ENCODE results near the gene TMEM39B. TPM values are rescaled to one million over a fixed set of nuclear protein-coding genes. Genes with fewer than 3 reads are reported as not detected.
"Not testable (repeated sequence)": the region's sequence is repeated elsewhere in the genome, so short reads cannot be mapped to it uniquely, and the experiment has no call there.

Gene TMEM39B
- total RNA-seq, 1 experiment from 2014 or later: 10.3 TPM

DNA sequence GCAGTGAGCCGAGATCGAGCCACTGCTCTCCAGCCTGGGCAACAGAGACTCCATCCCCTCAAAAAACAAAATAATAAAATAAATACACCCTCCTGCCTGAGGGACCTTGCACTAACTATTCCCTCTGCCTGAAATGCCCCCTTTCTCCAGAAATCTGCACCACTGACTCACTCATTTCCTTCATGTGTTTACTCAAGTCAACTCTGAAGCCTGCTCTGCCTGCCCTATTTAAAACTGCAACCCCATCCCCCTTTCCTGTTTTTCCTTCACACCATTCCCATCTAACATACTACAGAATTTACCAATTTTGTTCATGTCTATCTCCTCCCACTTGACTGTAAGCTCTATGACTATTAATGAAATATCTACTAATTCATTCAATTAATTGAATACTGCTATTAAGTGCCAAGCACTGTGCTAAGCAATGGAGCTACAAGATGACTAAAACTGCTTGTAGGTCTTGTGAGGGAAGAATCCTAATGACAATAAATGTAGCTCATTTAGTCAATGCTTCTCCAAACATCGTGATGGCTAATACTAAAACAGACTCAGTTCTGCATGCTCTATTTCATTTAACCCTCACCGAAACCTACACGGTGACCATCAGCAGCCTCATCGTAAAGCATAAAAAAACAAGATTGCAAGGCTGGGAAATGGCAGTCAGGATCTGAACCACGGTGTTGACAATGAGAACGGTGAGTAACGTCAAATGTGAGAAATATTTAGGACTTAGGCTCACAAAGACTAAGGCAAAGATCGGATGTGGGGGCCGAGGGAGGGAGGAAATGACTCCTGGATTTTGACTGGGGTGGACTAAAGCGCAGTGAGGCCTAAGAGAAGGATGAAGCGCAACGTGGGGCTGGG, 749 bp upstream of the TMEM39B start:
- no peaks in the 10 kb centered on the region for H3K9me2 ChIP-seq (replicated peaks; ENCODE audit: insufficient read depth, low read length)
- H3K4me1 ChIP-seq (ENCODE audit: low read length): peaks cover 20% of the 10 kb centered on the region
- 0 out of 2 replicates have a peak, but pooled peaks cover 4% of the 10 kb centered on the region for H4K20me1 ChIP-seq (ENCODE audit: insufficient read depth, low read depth, low read length)
- H2AFZ ChIP-seq (ENCODE audit: low read length): peak overlapping the region; percentile 83
- H3K79me2 ChIP-seq (ENCODE audit: low read length): peaks cover 22% of the 10 kb centered on the region
- H3K27me3 ChIP-seq (ENCODE audit: low read length): no peaks in the 10 kb centered on the region
- no peaks in the 10 kb centered on the region for H3K9me3 ChIP-seq (ENCODE audit: low read length)
- peak overlapping the region; percentile 79 for H3K4me2 ChIP-seq (ENCODE audit: low read depth, low read length, poor library complexity, severe bottlenecking)
- peaks cover 13% of the 10 kb centered on the region; the same call in 1 of the 2 replicates for H3K36me3 ChIP-seq (ENCODE audit: insufficient read depth, low read length)
- DNase-seq: no peak
- peak overlapping the region; percentile 85 for H3K9ac ChIP-seq (ENCODE audit: low read length)
- peak overlapping the region; percentile 78 for H3K4me3 ChIP-seq (ENCODE audit: low read length)
- peak overlapping the region; percentile 22 for H3K27ac ChIP-seq (ENCODE audit: low read length)

DNA sequence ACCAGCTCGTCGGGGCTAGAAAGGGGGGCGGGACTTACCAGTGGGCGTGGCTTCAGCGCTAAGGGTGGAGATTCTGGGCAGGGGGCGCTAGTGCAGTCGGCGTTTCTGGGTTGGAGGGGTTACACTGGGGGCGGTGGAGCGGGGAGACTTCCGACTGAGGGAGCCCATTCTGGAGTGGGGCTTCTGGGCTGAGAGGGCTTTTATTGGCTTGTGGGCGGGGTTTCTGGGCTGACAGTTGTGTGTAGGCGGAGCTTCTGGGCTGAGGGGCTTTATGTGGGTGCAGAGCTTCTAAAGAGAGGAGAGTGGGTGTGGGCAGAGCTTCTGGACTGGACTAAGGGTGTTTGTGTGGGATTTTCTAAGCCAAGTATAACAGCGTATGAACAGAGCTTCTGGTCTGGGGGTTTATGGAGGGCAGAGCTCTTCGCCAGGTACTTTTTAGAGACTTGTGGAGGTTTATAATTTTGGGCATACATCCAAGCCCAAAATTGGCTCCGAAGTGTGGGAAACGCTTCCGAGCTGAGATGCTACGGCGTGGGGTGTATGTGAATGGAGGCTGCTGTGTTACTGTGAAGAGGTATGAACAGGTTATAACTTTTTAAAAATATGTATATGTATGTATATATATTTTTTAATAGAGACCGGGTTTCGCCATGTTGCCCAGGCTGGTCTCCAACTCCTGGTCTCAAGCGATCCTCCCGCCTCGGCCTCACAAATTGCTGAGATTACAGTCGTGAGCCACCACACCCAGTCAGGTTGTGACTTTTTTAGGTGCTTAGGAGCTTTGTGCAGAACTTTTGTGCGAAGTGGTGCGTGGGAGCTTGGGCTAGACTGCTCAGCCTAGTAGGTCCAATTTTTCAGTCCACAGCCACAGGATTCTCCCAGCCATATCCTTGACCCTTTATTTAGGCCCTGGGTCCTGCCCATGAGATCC, 825 bp downstream of the TMEM39B start:
- Histone ChIP-seq H3K36me3 (ENCODE audit: insufficient read depth, low read length) (peaks cover 22% of the 10 kb centered on the region; the same call in 1 of the 2 replicates), H3K27ac (ENCODE audit: low read length) (peak overlapping the region; percentile 78; the same call in 1 of the 2 replicates), H3K9ac (ENCODE audit: low read length) (peak overlapping the region; percentile 85), H2AFZ (ENCODE audit: low read length) (no peak overlapping the region), H3K79me2 (ENCODE audit: low read length) (peaks cover 22% of the 10 kb centered on the region), H3K4me2 (ENCODE audit: low read depth, low read length, poor library complexity, severe bottlenecking) (peak overlapping the region; percentile 79), H3K9me2 (replicated peaks; ENCODE audit: insufficient read depth, low read length) (no peaks in the 10 kb centered on the region), H3K4me1 (ENCODE audit: low read length) (peaks cover 20% of the 10 kb centered on the region), H3K27me3 (ENCODE audit: low read length) (no peaks in the 10 kb centered on the region), H4K20me1 (ENCODE audit: insufficient read depth, low read depth, low read length) (0 out of 2 replicates have a peak, but pooled peaks cover 4% of the 10 kb centered on the region), H3K4me3 (ENCODE audit: low read length) (peak overlapping the region; percentile 78), H3K9me3 (ENCODE audit: low read length) (no peaks in the 10 kb centered on the region)
- DNase-seq: no peak

DNA sequence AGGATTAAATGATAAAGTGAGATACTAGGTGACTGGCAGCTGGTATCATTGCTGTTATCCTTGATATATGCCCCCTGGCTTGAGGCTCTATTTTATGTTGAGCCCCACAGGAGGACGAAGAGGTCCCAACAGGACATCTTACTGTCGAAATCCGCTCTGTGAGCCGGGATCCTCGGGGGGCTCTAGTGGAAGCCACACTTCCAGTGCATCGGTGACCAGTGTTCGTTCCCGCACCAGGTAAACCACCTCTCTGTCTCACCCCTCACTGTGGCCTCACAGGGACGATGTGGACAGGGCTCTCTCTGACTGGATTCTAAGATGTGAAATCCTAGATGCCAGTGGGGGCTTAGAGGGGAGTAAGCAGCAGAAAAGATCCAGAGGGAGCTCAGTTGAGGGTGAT, 2.1 kb downstream of the TMEM39B start:
- Histone ChIP-seq H4K20me1 (ENCODE audit: insufficient read depth, low read depth, low read length) (0 out of 2 replicates have a peak, but pooled peaks cover 4% of the 10 kb centered on the region), H3K27ac (ENCODE audit: low read length) (no peak overlapping the region), H3K9me3 (ENCODE audit: low read length) (no peaks in the 10 kb centered on the region), H3K9me2 (replicated peaks; ENCODE audit: insufficient read depth, low read length) (no peaks in the 10 kb centered on the region), H3K79me2 (ENCODE audit: low read length) (peaks cover 22% of the 10 kb centered on the region), H3K27me3 (ENCODE audit: low read length) (no peaks in the 10 kb centered on the region), H3K9ac (ENCODE audit: low read length) (no peak overlapping the region), H3K4me1 (ENCODE audit: low read length) (peaks cover 20% of the 10 kb centered on the region), H3K4me2 (ENCODE audit: low read depth, low read length, poor library complexity, severe bottlenecking) (no peak overlapping the region), H2AFZ (ENCODE audit: low read length) (no peak overlapping the region), H3K4me3 (ENCODE audit: low read length) (no peak overlapping the region), H3K36me3 (ENCODE audit: insufficient read depth, low read length) (peaks cover 22% of the 10 kb centered on the region; the same call in 1 of the 2 replicates)
- DNase-seq: no peak

DNA sequence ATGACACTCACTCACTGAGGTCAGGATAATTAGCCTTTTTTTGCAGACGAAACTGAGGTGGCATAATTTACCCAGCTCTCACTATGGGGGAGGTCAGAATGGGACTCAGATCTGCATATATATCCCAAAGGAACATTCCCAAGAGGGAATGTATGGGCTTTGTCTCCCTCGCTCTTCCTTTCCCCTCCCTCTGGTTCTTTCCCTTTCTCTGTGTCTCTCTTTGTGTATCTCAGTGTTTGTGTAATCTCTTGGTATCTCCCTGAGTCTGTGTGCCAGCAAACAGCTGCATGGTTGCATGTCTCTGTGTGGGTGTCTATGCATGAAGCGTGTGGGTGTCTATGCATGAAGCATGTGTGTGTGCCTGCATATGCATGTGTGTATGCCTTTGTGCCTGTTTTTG, 4.7 kb downstream of the TMEM39B start:
- no peaks in the 10 kb centered on the region for H3K9me3 ChIP-seq (ENCODE audit: low read length)
- H3K4me1 ChIP-seq (ENCODE audit: low read length): peaks cover 12% of the 10 kb centered on the region
- no peak overlapping the region for H3K4me3 ChIP-seq (ENCODE audit: low read length)
- H3K4me2 ChIP-seq (ENCODE audit: low read depth, low read length, poor library complexity, severe bottlenecking): no peak overlapping the region
- no peaks in the 10 kb centered on the region for H3K9me2 ChIP-seq (replicated peaks; ENCODE audit: insufficient read depth, low read length)
- no peak overlapping the region for H2AFZ ChIP-seq (ENCODE audit: low read length)
- peaks cover 22% of the 10 kb centered on the region; the same call in 1 of the 2 replicates for H3K36me3 ChIP-seq (ENCODE audit: insufficient read depth, low read length)
- DNase-seq: no peak
- H3K27ac ChIP-seq (ENCODE audit: low read length): no peak overlapping the region
- no peak overlapping the region for H3K9ac ChIP-seq (ENCODE audit: low read length)
- no peaks in the 10 kb centered on the region for H3K27me3 ChIP-seq (ENCODE audit: low read length)
- H4K20me1 ChIP-seq (ENCODE audit: insufficient read depth, low read depth, low read length): 0 out of 2 replicates have a peak, but pooled peaks cover 4% of the 10 kb centered on the region
- H3K79me2 ChIP-seq (ENCODE audit: low read length): peaks cover 22% of the 10 kb centered on the region

DNA sequence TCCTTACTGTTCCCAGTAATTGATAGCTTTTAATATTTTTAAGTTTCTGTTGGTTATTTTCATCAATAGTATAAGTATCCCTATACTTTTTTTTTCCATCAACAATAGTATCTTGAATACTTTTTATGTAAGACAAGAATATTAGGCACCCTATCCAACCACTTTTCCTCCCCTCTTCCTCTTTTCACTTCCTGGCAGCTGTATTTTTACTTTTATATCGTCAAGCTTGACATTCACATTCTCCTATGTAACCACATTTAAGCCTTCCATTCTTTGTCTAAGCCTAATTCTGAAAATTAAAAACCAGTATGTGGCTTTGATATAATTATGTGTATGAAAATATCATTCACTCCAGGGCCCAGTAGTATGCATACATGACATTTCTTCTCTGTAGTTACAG, 9.3 kb downstream of the TMEM39B start:
- Histone ChIP-seq H3K79me2 (ENCODE audit: low read length) (no peaks in the 10 kb centered on the region; the same call in 1 of the 2 replicates), H3K4me3 (ENCODE audit: low read length) (no peak overlapping the region), H3K4me2 (ENCODE audit: low read depth, low read length, poor library complexity, severe bottlenecking) (no peak overlapping the region), H3K9ac (ENCODE audit: low read length) (no peak overlapping the region), H4K20me1 (ENCODE audit: insufficient read depth, low read depth, low read length) (no peaks in the 10 kb centered on the region), H3K4me1 (ENCODE audit: low read length) (no peaks in the 10 kb centered on the region), H3K9me3 (ENCODE audit: low read length) (no peaks in the 10 kb centered on the region), H3K27ac (ENCODE audit: low read length) (no peak overlapping the region), H3K27me3 (ENCODE audit: low read length) (no peaks in the 10 kb centered on the region), H2AFZ (ENCODE audit: low read length) (no peak overlapping the region), H3K36me3 (ENCODE audit: insufficient read depth, low read length) (peaks cover 23% of the 10 kb centered on the region; the same call in 1 of the 2 replicates), H3K9me2 (replicated peaks; ENCODE audit: insufficient read depth, low read length) (no peaks in the 10 kb centered on the region)
- no peak for DNase-seq

DNA sequence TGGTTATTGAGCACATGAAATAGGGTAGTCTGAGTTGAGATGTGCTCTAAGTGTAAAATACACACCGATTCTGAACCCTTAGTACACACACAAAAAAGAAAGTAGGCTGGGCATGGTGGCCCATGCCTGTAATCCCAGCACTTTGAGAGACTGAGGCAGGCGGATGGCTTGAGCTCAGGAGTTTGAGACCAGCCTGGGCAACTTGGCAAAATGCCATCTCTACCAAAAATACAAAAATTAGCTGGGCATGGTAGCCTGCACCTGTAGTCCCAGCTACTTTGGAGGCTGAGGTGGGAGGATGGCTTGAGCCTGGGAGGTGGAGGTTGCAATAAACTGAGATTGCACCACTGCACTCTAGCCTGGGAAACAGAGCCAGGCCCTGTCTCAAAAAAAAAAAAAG, 13.6 kb downstream of the TMEM39B start:
- not testable (repeated sequence) for H3K4me3 ChIP-seq (ENCODE audit: low read length); H3K27me3 ChIP-seq (ENCODE audit: low read length); H2AFZ ChIP-seq (ENCODE audit: low read length); H3K4me1 ChIP-seq (ENCODE audit: low read length); H3K79me2 ChIP-seq (ENCODE audit: low read length); DNase-seq; H3K4me2 ChIP-seq (ENCODE audit: low read depth, low read length, poor library complexity, severe bottlenecking); H3K27ac ChIP-seq (ENCODE audit: low read length); H4K20me1 ChIP-seq (ENCODE audit: insufficient read depth, low read depth, low read length); H3K9ac ChIP-seq (ENCODE audit: low read length); H3K9me3 ChIP-seq (ENCODE audit: low read length); H3K9me2 ChIP-seq (replicated peaks; ENCODE audit: insufficient read depth, low read length)
- H3K36me3 ChIP-seq (ENCODE audit: insufficient read depth, low read length): peaks cover 14% of the 10 kb centered on the region

DNA sequence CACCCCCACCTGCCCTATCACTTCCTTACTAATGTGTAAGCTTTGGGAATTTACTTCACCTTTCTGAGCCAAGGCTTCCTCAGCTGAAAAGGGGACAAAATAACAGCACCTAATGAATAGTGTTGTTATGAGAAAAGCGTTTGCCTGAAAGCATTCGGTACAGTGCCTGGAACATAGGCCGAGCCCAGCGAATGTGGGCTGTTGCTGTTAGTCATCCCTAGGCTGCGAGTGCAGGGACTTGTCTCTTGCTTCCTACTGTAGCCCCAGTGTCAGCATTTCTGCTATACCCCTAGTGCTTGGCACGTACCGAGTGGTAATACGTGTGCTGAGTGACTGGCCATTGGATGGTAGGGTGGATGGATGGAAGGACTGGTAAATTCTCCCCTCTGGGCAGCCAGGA, 18.4 kb downstream of the TMEM39B start:
- Histone ChIP-seq H3K27ac (ENCODE audit: low read length) (no peak overlapping the region), H3K9ac (ENCODE audit: low read length) (no peak overlapping the region), H2AFZ (ENCODE audit: low read length) (no peak overlapping the region), H4K20me1 (ENCODE audit: insufficient read depth, low read depth, low read length) (no peaks in the 10 kb centered on the region), H3K36me3 (ENCODE audit: insufficient read depth, low read length) (peaks cover 17% of the 10 kb centered on the region), H3K27me3 (ENCODE audit: low read length) (no peaks in the 10 kb centered on the region), H3K4me3 (ENCODE audit: low read length) (no peak overlapping the region), H3K9me2 (replicated peaks; ENCODE audit: insufficient read depth, low read length) (no peaks in the 10 kb centered on the region), H3K9me3 (ENCODE audit: low read length) (no peaks in the 10 kb centered on the region), H3K79me2 (ENCODE audit: low read length) (no peaks in the 10 kb centered on the region), H3K4me1 (ENCODE audit: low read length) (no peaks in the 10 kb centered on the region), H3K4me2 (ENCODE audit: low read depth, low read length, poor library complexity, severe bottlenecking) (no peak overlapping the region)
- peak; percentile 37 for DNase-seq

DNA sequence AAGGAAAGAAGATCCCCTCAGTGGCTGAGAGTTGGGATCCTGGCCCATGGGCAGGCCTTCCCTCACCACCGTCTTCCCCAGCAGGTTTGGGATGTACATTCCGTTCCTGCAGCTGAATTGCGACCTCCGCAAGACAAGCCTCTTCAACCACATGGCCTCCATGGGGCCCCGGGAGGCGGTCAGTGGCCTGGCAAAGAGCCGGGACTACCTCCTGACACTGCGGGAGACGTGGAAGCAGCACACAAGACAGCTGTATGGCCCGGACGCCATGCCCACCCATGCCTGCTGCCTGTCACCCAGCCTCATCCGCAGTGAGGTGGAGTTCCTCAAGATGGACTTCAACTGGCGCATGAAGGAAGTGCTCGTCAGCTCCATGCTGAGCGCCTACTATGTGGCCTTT, 18.9 kb downstream of the TMEM39B start:
- Histone ChIP-seq H2AFZ (ENCODE audit: low read length) (no peak overlapping the region), H3K4me3 (ENCODE audit: low read length) (no peak overlapping the region), H3K36me3 (ENCODE audit: insufficient read depth, low read length) (peaks cover 14% of the 10 kb centered on the region), H3K27me3 (ENCODE audit: low read length) (no peaks in the 10 kb centered on the region), H3K4me1 (ENCODE audit: low read length) (no peaks in the 10 kb centered on the region), H3K9me2 (replicated peaks; ENCODE audit: insufficient read depth, low read length) (no peaks in the 10 kb centered on the region), H3K9ac (ENCODE audit: low read length) (no peak overlapping the region), H3K9me3 (ENCODE audit: low read length) (no peaks in the 10 kb centered on the region), H3K27ac (ENCODE audit: low read length) (no peak overlapping the region), H3K4me2 (ENCODE audit: low read depth, low read length, poor library complexity, severe bottlenecking) (no peak overlapping the region), H3K79me2 (ENCODE audit: low read length) (no peaks in the 10 kb centered on the region), H4K20me1 (ENCODE audit: insufficient read depth, low read depth, low read length) (no peaks in the 10 kb centered on the region)
- DNase-seq: no peak
